MG63 (cell line): ENCODE results near the gene SEC31B. TPM values are rescaled to one million over a fixed set of nuclear protein-coding genes. Genes with fewer than 3 reads are reported as not detected.

Experiments used
- DNase-seq: peaks from one replicate; pipeline ENCODE4 v3.0.0-alpha.2; 2020
- H3K27me3 ChIP-seq: fragments of 250-450 bp; sonication (Bioruptor Pico); 2 replicates; pipeline ENCODE4 v1.5.1; 2020; ENCODE audit warnings: mild to moderate bottlenecking, moderate library complexity
- H3K36me3 ChIP-seq: fragments of 250-450 bp; sonication (Bioruptor Pico); 2 replicates; pipeline ENCODE4 v1.5.1; 2020; ENCODE audit warnings: mild to moderate bottlenecking, moderate library complexity
- H3K4me3 ChIP-seq: fragments of 250-450 bp; sonication (Bioruptor Pico); 2 replicates; pipeline ENCODE4 v1.5.1; 2020; ENCODE audit warnings: mild to moderate bottlenecking, moderate library complexity
- H3K9me3 ChIP-seq: fragments of 250-450 bp; sonication (Bioruptor Pico); 2 replicates; pipeline ENCODE4 v1.5.1; 2020; ENCODE audit warnings: mild to moderate bottlenecking, moderate library complexity
- total RNA-seq: library from RNA; depleted of rRNA; stranded (reverse); fragments of >200 nt; shearing (Covaris generic); gene quantifications from 2 replicates; pipeline ENCODE4 v1.2.3, GENCODE V29; 2014; ENCODE audit warnings: low replicate concordance

Gene SEC31B
- total RNA-seq, 1 experiment from 2014 or later: 0.72 TPM

DNA sequence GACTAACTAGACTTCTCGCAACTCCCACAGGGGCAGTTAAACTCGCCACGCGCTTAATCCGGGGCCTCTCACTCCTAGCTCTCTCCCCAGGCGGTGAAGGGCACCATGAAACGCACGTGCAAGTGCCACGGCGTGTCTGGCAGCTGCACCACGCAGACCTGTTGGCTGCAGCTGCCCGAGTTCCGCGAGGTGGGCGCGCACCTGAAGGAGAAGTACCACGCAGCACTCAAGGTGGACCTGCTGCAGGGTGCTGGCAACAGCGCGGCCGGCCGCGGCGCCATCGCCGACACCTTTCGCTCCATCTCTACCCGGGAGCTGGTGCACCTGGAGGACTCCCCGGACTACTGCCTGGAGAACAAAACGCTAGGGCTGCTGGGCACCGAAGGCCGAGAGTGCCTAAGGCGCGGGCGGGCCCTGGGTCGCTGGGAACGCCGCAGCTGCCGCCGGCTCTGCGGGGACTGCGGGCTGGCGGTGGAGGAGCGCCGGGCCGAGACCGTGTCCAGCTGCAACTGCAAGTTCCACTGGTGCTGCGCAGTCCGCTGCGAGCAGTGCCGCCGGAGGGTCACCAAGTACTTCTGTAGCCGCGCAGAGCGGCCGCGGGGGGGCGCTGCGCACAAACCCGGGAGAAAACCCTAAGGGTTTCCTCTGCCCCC lies 37.4 kb downstream of the SEC31B start:
- Histone ChIP-seq H3K9me3 (no peaks in the 10 kb centered on the region; the same call in 1 of the 2 replicates), H3K4me3 (peak overlapping the region; percentile 13), H3K36me3 (no peaks in the 10 kb centered on the region), H3K27me3 (peaks cover 47% of the 10 kb centered on the region)
- peak; percentile 56 for DNase-seq

DNA sequence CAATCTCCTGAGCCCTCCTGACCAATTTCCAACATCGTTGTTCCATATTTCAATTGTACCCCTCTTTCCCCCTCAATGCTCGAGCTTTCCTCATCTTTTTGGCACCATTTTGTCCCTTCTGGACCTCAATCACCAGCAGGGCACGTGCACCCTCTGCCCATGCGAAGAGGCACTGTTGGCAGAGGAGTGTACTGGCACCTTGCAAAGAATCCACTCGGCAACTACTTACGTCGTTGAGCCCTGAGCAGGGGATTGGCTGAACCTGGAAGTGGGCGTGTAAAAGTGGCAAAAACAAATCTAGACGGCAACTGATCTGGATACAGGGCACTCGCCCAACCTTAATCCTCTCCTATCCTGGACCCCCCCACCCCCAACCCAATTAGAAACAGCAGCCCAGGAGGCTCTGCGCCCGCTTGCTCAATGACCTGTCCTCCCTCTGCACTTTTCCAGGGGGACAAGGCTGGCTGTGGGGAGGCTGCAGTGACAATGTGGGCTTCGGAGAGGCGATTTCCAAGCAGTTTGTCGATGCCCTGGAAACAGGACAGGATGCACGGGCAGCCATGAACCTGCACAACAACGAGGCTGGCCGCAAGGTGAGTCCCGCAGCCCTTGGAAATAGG lies 38.1 kb downstream of the SEC31B start:
- H3K9me3 ChIP-seq: no peaks in the 10 kb centered on the region; the same call in 1 of the 2 replicates
- H3K4me3 ChIP-seq: peak overlapping the region; percentile 33
- peak; percentile 70 for DNase-seq
- no peaks in the 10 kb centered on the region for H3K36me3 ChIP-seq
- H3K27me3 ChIP-seq: peaks cover 47% of the 10 kb centered on the region

DNA sequence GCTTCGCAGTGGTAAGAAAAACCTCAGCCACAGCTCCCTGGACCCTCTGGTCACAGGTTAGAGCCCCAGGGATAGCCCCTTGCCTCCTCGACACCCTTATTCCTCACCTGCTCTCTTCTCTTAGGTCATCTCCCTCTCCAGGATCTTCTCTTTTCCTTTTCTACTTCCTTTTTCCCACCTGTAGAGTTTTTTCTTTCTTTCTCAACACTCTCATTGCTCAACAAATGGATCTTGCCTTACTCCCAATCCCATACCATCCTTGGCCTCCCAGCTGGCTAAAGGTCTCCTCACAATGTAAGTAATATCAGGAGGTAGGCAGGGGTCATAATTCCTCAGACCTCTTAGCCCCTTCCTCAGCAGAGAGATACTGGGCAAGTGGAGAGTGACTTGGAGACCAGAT lies 39.7 kb downstream of the SEC31B start:
- H3K27me3 ChIP-seq: peaks cover 47% of the 10 kb centered on the region

DNA sequence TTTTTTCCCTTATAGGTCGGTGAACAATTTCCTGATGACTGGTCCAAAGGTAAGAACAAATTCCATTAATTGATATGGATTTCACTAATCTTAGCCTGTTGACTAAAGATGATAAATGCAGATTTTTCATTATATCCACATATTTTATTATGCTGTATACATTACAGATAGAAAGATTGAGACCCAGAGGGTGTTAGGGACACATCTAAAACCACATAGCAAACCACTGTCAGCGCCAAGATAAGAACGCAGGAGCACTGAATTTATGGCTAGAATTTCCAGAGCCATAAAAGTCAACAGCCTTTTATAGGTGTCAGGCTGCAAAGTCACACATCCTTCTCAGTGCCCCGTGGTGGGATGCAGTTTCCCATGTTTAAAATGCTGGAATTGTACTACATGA lies 40.6 kb downstream of the SEC31B start:
- Histone ChIP-seq H3K9me3 (no peaks in the 10 kb centered on the region; the same call in 1 of the 2 replicates), H3K36me3 (no peaks in the 10 kb centered on the region), H3K27me3 (peaks cover 47% of the 10 kb centered on the region), H3K4me3 (no peak overlapping the region)
- DNase-seq: no peak

More for the DNA sequence above, 39.7 kb downstream of the SEC31B start:
- no peak for DNase-seq
- no peaks in the 10 kb centered on the region for H3K36me3 ChIP-seq
- no peaks in the 10 kb centered on the region; the same call in 1 of the 2 replicates for H3K9me3 ChIP-seq
- no peak overlapping the region for H3K4me3 ChIP-seq

DNA sequence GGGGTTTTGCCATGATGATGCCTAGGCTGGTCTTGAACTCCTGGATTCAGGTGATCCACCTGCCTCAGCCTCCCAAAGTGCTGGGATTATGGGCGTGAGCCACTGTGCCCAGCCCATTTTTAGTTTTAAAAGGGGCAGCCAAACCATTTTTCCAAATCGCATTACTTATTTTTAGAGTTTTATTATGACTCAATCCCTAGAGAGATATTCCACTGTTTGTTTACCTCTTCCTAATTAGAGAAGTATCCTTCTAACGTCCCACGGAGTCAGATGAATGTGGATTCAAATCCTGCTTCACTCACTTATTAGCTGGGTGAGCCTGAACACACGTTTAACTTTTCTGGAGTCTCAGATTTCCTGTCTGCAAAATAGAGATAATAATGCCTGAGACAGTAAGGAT lies 41.7 kb downstream of the SEC31B start:
- H3K36me3 ChIP-seq: no peaks in the 10 kb centered on the region
- DNase-seq: no peak
- H3K9me3 ChIP-seq: no peaks in the 10 kb centered on the region; the same call in 1 of the 2 replicates
- no peak overlapping the region for H3K4me3 ChIP-seq
- peaks cover 44% of the 10 kb centered on the region for H3K27me3 ChIP-seq

DNA sequence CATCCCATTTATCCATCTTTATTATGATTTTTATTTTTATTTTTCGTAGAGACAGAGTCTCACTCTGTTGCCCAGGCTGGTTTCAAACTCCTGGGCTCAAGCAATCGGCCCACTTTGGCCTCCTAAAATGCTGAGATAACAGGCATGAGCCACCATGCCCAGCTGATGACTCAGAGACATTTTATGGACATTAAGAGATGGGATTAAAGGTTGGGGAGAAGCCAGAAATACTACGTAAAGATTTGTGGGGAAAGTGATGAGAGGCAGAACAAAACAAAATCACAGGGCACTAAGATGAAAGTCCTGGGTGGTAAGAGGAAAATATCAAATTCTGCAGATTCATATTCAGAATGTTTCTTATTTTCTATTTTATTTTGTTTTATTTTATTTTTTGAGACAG lies 49.3 kb downstream of the SEC31B start:
- H3K27me3 ChIP-seq: peaks cover 17% of the 10 kb centered on the region
- H3K4me3 ChIP-seq: no peak overlapping the region
- peak; percentile 8 for DNase-seq
- H3K9me3 ChIP-seq: no peaks in the 10 kb centered on the region
- H3K36me3 ChIP-seq: no peaks in the 10 kb centered on the region

DNA sequence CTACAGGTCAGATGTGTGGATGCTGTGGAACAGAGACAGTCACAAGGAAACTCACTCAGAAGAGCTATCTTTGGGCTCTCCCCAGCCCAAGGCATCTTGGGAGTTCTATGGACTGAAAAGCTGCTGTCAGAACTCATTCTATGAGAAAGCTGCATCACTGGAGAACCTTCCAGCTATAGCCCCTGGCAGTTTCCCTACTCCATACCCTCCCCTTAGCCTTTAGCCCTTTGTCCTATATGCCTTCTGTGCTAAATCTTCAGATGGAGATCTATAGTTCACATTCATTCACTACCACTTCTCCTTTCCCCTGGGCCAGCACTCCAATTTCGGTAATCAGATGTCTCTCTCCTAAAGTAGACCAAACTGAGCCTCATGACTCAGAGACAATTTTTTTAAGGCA lies 49.9 kb downstream of the SEC31B start:
- Histone ChIP-seq H3K36me3 (no peaks in the 10 kb centered on the region), H3K4me3 (no peak overlapping the region), H3K9me3 (no peaks in the 10 kb centered on the region), H3K27me3 (peaks cover 21% of the 10 kb centered on the region)
- DNase-seq: no peak

DNA sequence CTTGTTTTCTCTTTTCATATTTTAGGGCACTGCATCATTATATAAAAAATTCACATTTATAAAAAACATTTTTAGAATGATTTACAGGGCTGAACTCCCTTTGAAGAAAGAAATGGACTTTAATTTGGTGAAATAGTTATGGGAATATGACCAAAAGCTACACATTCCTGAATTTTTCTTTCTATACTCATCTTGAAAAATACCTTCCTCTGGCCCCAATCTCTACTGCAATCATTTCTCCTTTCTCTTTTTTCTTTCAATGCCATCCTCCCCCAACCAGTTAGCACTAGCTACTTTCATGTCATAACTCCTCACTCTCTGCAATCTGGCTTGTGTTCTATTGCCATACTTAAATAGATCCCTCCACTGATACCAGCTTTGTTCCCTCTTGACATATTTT lies 50.7 kb downstream of the SEC31B start:
- H3K4me3 ChIP-seq: no peak overlapping the region
- no peak for DNase-seq
- H3K27me3 ChIP-seq: peaks cover 24% of the 10 kb centered on the region
- H3K9me3 ChIP-seq: no peaks in the 10 kb centered on the region
- H3K36me3 ChIP-seq: no peaks in the 10 kb centered on the region

DNA sequence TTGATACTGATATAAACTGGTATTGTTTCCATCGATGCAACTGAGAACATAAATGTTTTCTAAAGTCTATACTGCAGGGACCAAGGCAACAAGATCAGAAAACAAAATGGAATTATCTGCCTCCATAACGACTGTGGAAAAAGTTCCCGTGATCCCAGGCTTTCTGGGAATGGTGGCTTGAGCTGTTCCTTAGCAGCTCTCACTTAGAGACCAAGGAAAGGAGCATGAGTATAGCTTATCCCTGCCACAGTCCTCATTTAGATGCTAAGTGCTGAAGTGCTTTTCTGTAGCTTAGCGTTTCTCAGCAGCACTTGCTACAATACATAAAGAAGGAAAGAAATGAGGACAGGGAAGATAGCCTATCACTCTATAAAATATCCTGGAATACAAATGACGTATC lies 51.3 kb downstream of the SEC31B start:
- H3K36me3 ChIP-seq: no peaks in the 10 kb centered on the region
- peaks cover 25% of the 10 kb centered on the region for H3K27me3 ChIP-seq
- no peak for DNase-seq
- H3K9me3 ChIP-seq: no peaks in the 10 kb centered on the region
- H3K4me3 ChIP-seq: no peak overlapping the region

DNA sequence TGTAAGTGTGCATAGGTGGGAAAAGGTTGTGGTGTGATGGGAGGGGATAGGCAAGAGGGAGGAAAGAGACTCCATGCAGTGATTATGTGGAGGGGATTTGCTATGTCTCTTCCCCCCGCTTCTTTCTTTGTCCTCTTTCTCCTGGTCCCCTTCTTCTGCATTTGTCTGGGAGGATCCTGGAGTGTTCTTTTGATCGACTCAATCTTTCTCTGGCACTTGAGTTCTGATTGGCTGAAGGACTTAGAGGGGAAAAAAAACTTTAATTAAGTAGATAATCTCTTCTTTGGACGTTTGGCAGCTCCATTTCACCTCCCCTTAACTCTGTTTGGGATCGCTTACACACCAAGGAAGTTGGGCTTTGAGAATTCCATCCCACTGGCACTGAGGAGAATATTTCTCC lies 57.0 kb downstream of the SEC31B start, which contains the start of gene WNT8B:
WNT8B (plus strand) TSS at position 301 of the 400 bp plus-strand sequence. CDS start 160 bp downstream, outside the sequence.
- DNase-seq: no peak
- no peaks in the 10 kb centered on the region for H3K36me3 ChIP-seq
- H3K4me3 ChIP-seq: no peak within 1 kb of the TSS
- H3K27me3 ChIP-seq: peaks cover 29% of the 10 kb centered on the region
- no peaks in the 10 kb centered on the region for H3K9me3 ChIP-seq

DNA sequence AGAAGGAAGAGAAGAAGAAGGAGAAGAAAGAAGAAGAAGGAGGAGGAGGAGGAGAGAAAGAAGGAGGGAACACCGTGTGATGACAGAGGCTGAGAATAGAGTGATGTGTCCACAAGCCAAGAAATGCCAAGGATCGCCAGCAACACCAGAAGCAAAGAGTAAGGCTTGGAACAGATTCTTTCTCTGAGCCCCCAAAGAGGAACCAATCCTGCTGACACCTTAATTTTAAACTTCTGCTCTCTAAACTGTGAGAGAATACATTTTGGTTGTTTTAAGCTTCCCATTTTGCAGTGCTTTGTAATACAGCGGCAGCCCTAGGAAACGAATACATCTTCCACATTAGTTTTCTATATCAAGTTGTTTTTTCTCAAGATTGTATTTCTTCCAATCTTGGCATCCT lies 70.7 kb downstream of the SEC31B start:
- Histone ChIP-seq H3K9me3 (no peaks in the 10 kb centered on the region), H3K4me3 (no peak overlapping the region), H3K27me3 (peaks cover 19% of the 10 kb centered on the region), H3K36me3 (no peaks in the 10 kb centered on the region)
- DNase-seq: no peak

DNA sequence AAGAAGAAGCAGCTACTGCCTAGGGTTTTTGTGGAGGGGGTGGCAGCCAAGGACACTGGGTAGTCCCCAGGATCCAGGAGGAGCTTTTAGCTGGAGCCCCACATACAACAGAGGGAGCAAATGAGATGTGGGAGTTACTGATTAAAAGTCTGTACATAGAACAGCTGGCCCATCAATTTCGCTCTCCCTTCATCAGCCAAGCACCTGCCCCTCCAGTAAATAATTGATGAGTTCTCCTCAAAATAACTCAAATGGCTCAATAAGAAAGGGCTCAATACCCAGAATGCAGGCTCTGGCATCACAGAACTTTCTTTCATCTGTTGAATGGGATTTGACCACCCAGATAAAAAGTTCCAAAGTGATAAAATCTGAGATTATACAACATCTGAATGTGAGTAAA lies 72.0 kb downstream of the SEC31B start:
- DNase-seq: no peak
- Histone ChIP-seq H3K9me3 (no peaks in the 10 kb centered on the region), H3K36me3 (no peaks in the 10 kb centered on the region), H3K27me3 (peaks cover 16% of the 10 kb centered on the region), H3K4me3 (no peak overlapping the region)

DNA sequence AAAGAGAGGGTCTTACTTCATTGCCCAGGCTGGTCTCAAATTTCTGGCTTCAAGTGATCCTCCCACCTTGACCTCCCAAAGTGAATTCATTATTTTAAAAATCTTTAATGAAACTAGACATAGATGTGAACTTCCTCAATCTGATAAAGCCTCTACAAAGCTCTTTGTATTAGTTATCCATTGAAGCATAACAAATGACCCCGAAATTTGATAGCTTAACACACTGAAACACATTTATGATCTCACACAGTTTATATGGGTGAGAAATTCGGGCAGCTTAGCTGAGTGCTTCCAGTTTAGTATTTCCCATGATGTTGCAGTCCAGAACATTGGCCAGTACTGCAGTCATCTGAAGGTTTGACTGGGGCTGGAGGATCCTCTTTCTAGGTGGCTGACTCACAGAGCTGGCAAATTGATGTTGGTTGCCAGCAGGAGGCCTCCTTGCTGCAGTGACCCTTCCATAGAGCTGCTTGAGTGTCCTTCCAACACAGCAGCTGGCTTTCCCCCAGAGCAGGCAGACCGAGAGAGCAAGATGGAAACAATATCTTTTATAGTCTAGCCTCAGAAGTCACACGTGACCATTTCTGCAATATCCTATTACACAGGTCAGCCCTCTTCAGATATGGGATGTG lies 73.4 kb downstream of the SEC31B start:
- peaks cover 13% of the 10 kb centered on the region; the same call in 1 of the 2 replicates for H3K27me3 ChIP-seq
- H3K9me3 ChIP-seq: no peaks in the 10 kb centered on the region
- no peaks in the 10 kb centered on the region for H3K36me3 ChIP-seq
- no peak overlapping the region for H3K4me3 ChIP-seq
- DNase-seq: no peak

DNA sequence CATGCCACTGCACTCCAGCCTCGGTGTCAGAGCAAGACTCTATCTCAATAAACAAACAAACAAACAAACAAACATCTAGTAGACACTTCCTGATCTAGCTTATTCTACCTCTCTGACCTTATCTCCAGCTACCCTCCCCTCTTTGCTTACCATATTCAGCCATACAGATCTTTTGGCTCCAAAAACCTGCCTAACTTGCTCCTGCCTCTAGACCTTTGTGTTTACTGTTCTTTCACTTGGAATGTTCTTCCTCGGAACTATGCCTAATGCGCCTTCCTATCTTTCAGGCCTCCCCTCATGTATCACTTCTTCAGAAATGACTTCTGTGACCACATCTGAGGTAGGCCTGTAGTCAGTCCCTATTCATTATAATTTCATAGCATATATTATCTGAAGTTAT lies 77.1 kb downstream of the SEC31B start:
- Histone ChIP-seq H3K9me3 (no peaks in the 10 kb centered on the region), H3K27me3 (0 out of 2 replicates have a peak, but pooled peaks cover 3% of the 10 kb centered on the region), H3K36me3 (no peaks in the 10 kb centered on the region), H3K4me3 (no peak overlapping the region)
- DNase-seq: no peak

DNA sequence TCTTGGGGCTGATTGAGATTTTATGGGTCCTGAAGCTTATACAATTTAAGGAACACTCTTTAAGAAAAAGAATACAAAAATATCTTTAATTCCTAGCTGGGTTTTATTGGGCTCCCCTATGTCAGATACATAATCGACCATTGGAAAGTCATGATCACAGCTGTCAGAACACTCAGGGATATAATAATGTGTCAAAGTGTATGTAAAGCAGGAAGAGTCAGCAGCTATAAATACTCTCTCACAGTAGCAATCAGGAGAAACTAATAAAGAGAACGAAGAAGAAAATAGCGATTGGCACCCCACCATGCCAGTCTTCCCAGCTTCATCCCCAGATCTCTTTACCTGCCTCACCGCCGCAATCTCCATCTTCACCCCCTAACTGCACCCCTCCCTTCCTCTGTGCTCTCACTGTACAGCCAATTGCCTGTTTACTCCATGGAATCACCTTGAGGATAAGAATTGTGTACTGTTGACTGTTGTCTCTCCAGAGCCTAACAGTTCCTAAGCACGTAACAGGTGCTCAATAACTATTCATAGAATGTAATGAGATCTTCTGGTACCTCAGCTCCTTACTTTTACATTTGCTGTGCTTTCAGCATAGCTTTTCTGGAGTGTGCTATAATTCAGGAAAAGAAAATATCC lies 80.9 kb downstream of the SEC31B start:
- no peaks in the 10 kb centered on the region for H3K27me3 ChIP-seq

More for the DNA sequence above, 80.9 kb downstream of the SEC31B start:
- no peaks in the 10 kb centered on the region for H3K9me3 ChIP-seq
- H3K36me3 ChIP-seq: no peaks in the 10 kb centered on the region
- no peak for DNase-seq
- H3K4me3 ChIP-seq: no peak overlapping the region
